CD4-positive, alpha-beta T cell treated with Interferon gamma for 1 hour (primary cell): ENCODE results near the gene ARHGAP26.

Experiments used
- DNase-seq: peaks from one replicate; pipeline ENCODE4 v3.0.0-alpha.2; 2020

The ARHGAP26 gene

DNA sequence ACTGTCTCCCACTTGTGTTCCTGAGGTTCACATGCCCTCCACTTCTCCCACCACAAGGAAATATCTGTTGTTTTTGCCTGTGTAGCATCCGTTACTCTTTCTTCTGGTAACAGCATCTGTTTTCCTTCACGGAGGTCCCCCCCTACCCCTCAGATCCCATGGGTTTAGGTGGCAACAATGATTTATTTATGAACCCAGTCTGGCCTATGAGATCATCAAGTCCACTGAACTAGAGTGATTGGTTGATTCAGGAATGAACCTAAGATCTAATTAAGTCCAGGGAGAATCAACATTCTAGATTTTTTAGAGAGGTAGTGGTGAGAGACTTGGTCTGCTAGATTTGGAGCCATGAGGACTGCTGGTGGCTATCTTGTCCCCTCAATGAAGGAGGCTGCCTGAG, 466.5 kb downstream of the ARHGAP26 start:
- DNase-seq, result no peak

DNA sequence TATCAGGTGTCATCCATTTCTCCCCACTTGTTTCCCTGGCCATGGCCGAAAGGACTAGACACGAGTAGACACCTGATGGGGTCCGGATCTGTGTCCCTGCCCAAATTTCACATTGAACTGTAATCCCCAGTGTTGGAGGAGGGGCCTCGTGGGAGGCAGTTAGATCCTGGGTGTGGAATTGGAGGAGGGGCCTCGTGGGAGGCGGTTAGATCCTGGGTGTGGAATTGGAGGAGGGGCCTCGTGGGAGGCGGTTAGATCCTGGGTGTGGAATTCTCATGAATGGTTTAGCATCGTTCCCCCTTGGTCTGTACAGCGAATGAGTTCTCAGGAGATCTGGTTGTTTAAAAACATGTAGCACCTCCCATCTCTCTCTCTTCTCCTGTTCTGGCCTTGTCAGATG, 467.5 kb downstream of the ARHGAP26 start:
- DNase-seq, result no peak

DNA sequence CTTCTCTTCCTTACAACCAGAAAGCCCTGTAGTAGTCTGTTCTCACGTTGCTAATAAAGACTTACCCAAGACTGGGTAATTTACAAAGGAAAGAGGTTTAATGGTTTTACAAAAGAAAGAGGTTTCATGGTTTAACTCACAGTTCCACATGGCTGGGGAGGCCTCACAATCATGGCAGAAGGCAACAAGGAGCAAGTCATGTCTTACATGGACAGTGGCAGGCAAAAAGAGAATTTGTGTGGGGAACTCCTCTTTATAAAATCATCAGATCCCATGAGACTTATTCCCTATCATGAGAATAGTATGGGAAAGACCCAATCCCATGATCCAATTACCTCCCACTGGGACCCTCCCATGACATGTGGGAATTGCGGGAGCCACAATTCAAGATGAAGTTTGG, 468.4 kb downstream of the ARHGAP26 start:
- DNase-seq, result no peak

DNA sequence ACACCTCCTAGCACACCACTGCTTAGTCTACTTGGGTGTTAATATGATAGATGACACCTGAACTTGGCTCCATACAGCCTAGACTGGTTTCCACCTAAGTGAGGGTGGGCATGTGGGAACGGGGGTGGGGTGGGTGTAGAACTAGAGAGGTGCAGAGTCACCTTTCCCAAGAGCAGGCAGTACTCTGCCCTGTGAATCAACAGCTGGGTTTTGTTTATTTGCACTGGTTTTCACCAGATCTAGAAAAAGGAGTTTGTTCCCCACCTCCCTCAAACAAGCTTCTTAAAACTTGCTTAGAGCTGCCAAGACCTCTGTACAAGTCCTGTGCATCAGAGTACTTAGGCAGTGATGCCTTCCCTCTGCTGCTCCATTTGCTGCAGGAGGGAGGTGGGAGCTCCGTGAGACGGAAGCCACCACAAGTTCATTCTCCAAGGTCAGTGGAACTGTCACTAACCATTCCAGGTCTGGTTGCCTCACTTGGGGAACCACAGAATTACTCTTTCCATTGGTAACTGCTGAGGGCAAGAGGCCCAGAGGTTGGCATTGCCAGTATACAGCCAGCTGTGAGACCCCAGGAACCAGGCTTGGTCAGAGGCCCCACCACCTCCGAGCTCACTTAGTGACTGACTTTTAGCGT, 469.8 kb downstream of the ARHGAP26 start:
- DNase-seq, result no peak

DNA sequence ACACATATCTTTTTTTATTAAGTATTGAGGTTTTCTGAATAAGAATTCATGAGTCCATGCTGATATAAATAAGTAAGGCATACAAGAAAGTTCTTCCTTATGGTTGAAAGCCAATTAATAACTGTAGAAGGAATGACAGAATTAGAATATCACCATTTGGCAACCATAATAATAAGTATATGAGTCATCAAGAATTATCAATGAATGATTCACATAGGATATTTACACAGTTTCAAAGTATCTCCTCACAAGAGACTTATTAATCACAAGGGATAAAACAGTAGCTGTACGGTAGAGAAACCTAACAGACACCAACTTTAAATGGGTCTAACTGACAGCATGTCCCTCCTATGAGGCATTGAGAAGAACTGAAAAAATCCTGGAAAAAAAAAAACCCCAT, 471.7 kb downstream of the ARHGAP26 start:
- DNase-seq, result no peak

DNA sequence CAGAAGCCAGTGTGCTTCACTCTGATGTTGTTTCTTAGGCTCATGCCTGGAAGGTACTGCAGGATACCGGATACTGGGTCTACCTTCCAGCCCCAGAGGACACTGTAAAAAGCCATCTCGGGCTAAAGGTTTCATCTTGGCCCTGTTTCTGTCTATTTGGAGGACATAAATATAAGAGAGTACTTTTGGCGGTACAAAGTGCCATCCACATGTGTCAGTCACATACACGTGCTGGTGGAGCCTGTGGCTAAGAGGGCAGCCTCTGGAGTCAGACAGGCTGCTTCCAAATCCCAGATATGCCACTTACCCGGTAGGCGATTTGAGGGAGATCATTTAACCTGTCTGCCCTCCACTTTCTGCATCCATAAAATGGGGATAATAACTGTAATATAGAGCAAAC, 472.9 kb downstream of the ARHGAP26 start:
- DNase-seq, result no peak

DNA sequence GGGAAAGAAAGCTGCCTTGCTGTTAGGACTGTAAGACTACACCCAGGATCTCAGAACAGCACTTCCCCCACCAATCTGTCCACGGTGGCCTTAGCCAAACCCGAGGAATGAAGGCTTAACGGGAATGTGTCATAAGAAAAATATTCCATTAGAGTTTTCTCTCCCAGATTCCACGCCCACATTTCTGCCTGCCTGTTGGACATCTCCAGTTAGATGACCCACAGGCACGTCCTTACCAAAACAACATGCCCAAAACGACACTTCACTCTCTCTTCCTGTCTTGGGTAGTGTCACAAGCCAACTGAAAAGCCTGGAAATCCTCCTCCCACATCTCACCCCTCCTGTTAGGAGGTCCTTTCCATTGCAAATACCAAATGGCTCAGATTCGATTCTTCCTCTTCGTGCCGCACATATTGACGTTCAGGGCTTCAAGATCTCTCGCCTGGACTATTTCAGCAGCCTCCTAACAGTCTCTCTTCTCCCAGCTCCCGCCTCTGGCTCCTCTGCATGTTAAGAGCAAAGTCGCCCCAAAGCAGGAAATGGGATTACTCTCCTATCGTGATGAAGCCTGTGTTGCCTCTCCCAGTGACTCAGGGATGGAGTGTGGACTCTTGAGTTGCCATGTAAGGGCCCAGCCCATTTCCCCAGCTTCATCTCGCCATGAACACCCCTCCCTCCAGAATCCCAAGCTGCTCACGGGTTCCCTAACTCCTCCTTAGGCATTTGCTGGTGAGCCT, 474.0 kb downstream of the ARHGAP26 start:
- no peak for DNase-seq

DNA sequence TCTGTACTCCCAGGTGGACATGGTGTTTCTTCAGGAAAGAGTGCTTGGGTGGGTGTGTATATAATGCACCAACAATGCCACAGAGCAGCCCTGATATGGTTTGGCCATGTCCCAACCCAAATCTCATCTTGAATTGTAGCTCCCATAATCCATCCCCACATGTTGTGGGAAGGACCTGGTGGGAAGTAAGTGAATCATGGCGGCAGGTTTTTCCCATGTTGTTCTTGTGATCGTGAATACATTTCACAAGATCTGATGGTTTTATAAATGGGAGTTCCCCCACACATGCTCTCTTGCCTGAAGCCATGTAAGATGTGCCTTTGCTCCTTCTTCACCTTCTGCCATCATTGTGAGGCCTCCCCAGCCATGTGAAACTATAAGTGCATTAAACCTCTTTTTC, 474.8 kb downstream of the ARHGAP26 start:
- no peak for DNase-seq

DNA sequence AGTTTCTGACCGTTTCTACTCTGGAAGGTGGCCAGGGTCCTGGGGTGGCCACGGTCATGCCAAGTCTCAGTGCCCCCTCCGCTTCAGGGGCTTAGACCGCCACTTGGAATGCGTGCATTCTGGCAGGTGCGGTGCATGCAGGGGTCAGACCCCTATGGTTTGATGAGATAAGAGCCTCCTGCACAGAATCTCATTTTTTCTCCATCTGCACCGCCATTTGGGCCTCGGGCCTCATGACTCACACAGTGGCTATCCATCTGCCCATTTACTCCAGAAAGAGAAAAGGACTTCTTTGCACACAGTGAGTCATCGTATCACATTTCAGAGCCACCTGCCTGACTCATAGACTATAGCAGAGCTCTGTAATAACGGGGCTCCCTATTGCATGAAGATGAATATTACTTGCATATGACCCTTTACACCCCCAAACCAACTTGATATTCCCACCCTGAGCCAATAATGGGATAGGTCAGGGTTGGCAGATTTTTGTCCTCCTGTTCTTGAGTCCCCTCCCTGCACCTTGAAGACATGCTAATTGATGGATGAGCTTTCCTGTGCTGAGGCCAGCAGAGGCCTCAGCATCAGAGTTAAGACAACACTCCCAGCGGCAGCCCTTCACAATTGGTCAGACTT, 475.9 kb downstream of the ARHGAP26 start:
- DNase-seq, result no peak

DNA sequence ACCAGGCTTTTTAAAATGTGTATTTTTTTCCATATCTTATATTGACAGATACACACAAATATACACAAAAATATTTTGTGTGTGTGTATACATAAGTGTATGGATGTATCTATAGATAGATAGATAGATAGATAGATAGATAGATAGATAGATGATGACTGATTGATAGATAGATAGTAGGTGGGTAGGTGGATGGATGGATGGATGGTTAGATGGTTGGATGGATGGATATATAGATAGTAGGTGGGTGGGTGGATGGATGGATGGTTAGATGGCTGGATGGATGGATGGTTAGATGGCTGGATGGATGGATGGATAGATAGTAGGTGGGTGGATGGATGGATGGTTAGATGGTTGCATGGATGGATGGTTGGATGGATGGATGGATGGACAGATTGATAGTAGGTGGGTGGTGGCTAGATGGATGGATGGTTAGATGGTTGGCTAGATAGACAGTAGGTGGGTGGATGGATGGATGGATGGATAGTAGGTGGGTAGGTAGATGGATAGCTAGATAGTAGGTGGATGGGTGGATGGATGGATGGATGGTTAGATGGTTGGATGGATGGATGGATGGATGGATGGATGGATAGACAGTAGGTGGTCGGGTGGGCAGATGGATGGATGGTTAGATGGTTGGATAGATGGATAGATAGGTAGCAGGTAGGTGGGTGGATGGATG, 477.1 kb downstream of the ARHGAP26 start:
- DNase-seq, result no peak

DNA sequence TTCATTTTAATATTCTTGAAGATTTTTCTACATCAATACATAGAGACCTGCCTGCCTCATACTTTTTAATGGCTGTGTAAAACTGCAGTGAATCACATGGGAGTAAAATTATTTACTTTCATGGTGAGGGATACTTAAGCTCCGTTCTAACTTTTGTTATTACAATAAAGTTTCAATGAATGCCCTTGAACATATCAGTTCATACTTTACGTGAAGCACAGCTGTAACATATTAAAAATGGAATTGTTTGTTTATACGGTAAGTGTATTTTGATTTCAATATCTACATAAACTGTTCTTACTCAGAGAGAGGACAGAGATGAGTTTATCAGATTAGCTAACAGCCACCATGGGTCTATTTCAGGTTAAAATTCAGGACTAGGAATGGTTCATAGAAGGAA, 478.2 kb downstream of the ARHGAP26 start:
- no peak for DNase-seq

DNA sequence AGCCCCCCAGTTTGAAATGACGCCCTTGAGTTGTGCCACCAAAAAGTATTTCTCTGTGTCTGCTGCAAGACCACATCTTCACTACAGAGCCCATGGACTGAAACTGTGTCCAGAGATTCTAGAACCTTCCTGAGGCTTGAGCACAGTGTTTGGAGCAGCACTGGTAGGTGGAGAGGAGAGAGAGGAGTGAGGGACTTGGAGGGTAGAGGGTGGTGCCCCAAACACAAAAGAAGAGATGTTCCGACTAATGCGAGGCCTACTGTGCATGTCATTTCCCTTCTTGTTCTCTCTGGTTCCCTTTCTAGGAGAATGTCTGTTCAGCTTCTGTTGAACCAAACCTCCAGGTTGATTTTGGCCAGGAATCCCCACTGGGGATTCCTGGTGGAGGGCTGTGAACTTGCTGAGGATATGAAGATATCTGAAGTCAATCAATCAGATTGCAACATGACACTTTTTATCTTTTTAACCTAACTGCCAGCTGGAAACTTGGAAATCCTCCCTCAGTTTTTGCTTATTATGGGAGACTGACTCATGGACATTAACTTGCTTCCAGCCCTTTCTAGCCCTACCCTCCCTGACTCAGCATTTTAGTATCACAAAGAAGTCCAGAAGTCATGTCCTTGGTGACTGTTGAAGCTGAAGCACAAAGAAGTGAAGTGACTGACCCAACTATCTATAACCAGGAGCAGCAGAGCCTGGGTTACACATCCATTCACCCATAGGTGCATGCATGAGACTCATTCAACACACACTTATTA, 478.8 kb downstream of the ARHGAP26 start:
- DNase-seq, result no peak

DNA sequence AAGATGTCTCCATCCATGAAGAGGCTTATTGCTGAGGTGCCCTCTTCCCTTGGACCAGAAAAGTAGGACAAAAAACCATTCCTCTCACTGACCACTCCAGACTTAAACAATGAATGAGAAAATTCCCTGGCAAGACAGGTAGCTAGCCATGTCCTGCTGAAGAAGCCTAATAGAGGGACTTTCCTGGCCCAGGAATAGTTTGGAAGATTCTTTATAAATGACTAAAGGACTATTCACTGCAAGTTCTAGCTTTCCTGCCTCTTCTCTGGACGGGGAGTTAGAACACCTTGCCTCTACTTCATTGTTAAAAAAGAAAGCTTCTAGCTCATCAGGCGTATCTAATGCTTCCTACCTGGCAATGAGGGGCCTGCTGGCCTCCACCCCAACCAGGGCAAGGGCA, 479.7 kb downstream of the ARHGAP26 start:
- no peak for DNase-seq

DNA sequence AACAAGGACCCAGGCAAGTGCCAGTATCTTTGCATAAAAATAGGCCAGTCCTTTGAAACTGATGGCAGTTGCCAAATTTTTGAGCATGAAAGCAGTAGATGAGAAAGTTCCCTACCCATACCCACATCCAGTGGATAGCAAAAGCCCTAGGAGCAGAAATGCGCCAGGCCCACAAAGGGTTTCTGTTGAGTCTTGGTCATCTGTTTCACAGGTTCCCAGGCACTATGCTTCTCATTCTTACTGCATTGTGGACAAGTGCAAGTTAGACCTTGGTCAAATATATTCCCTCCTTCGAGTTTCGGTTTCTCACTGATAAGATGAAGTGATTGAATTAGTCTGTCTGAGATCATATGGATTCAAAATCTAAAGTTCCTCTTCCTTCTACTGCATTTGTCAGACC, 481.0 kb downstream of the ARHGAP26 start:
- no peak for DNase-seq

DNA sequence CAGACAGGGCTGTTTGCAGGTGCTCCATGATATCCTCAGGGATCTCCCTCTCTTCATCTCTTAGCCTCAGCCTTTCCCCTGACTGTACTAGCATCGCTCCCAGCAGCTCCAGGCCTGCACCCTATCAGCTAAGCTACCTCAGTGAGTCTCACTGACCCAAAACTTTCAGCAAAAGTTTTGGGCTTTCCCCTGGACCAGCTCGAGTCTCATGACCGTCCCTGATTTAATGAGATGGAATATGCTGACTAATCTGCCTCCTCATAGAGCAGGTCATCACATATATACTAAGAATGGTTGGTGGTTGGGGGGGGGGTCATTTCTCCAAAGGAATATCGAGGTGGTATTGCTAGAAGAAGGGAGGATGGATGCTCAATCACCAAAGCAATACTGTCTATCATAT, 481.8 kb downstream of the ARHGAP26 start:
- no peak for DNase-seq

DNA sequence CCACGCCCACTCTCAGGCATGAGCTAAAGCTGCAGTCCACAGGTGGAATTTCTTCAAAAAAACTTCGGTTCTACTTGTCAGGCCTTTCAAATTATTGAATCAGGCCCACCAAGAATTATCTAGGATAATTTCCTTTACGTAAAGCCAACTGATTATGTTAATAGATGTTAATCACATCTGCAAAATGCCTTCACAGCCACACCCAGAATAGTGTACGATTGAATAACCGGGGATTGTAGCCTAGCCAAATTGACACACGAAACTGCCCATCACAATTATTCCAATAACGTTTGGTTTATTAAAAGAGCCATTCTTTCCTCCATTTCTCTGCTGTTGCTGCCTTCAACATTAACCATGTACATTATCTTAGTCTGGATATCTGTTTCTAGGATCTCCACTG, 484.6 kb downstream of the ARHGAP26 start:
- DNase-seq, result no peak

DNA sequence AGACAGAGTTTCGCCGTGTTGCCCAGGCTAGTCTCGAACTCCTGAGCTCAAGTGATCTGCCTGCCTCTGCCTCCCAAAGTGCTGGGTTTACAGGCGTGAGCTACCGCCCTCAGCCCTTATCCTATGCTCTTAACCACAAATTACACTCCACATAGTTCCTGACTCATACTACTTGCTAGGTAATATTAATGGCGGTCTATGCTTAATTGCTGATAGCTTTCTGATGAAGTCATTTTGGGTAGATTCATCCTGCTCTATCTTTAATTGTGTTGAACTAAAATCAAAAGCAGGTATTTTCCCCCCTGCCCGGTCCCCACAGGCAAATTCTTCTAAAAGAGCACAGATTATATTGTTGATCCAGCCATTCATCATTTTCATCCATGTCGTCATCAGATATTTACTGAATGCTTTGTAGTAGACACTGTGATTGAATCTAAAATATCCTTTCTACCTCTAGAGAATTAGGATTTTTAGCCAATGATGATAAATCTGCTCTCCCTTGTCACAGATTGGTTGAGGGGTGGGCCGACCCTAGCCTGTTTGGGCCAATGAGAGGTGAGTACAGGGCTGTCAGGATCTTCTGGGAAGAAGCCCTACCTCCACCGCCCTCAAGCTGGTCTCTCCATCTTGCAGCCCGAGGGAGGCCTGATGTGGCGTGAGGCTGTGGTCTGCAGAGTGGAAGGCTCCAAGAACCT, 488.5 kb downstream of the ARHGAP26 start:
- no peak for DNase-seq

DNA sequence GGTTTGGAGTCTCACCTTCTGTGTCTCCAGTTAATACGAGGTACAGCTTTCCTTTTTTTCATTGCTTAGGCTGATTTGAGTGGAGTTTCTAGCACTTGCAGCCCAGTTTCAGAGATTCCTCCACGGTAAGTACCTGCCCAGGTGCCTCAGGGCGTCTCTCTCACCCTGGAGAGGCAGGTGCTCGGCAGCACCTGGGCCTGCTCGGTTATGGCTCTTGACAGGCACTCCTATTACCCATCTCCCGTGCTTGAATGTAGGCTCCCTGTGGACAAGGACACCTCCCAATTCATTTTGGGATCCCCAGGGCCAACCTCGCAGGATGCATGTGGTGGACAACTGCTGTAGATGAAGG, 489.1 kb downstream of the ARHGAP26 start:
- DNase-seq, result no peak

DNA sequence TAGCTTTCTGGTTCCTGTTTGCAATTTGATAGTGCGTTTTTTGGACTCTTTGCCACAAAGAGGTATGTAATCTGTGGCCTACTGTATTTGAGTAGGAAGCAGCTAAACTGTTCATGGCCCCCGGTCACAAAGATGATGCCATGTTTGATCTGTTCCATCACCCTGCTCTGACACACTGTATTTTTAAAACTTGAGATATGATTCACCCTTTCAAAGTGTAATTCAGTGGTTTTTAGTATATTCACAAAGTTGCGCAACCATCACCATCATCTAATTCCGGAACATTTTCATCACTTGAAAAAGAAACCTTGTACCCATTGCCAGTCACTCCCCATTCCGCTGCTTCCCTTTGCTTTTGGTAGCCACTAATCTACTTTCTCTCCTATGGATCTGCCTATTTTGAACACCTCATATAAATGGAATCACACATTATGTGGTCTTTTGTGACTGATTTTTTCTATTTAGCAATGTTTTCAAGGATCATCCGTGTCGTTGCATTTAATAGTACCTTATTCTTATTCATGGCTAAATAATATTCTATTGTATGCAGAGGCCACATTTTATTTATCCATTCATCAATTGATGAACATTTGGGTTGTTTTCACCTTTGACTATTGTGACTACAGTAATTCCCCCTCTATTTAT, 491.7 kb downstream of the ARHGAP26 start:
- DNase-seq, result peak; percentile 7

DNA sequence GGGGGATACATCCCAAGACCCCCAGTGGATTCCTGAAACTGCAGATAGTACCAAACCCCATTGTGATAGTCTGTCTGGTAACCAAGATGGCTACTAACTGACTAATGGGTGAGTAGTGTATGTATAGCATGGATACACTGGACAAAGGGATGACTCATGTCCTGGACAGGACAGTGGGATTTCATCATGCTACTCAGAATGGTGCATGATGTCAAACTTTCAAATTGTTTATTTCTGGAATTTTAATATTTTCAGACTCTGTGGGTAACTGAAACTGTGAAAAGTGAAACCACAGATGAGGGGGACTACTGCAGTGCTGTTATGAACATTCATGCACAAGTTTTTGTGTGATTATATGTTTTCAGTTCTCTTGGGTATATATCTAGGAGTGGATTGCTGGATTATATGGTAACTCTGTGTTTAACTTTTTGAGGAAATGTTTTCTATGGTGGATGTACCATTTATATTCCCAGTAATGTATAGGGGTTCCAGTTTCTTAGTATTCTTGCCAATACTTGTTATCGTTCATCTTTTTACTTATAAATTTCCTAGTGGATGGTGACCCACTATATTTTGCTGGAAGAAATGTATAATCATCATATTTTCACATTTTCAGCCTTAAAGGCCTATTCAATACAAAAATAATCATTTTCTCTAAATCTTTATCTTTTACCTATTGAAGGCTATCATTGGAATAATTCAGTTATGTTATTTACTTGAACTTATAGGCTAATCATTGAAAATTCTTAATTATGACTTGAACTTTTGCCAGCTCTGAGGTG, 492.4 kb downstream of the ARHGAP26 start:
- DNase-seq, result peak; percentile 6

DNA sequence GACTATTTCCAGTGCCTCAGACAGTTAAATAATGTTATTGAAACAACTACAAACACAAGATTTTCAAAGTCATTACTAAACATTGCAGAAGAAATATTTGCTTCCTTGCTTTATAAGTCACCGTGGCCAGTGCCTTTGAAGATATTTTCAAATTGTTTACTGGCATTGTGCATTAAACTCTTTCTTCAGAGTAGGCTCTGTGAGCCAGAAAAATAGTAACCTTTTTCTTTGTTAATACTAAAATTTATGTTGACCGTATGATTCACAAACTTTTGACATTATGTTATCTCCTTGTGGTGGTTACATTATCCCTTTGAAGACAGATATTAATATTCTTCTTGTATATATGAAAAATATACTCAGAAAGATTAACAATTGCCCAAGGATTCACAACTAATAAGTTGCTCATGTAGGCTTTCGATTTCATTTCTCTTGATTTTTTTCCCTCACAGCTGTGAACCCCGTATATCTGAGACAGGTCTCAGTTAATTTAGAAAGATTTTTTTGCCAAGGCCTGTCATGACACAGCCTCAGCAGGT, 493.2 kb downstream of the ARHGAP26 start:
- DNase-seq, result no peak
